Fibroblast of lung (primary cell): Measurements from ENCODE around the gene FAM24B. TPM values are rescaled to one million over a fixed set of nuclear protein-coding genes. Genes with fewer than 3 reads are reported as not detected.
A peak's percentile ranks its signal among the peaks of the same experiment; 100 is the strongest.
"Not testable (repeated sequence)": the region's sequence is repeated elsewhere in the genome, so short reads cannot be mapped to it uniquely, and the experiment has no call there.

Source experiments
- DNase-seq, 2 donors: peaks; one replicate each; pipeline versions ENCODE4 v3.0.0 to v3.0.0-alpha.2; 2010; ENCODE audit warnings: low read depth in 2 of 2
- H2AFZ ChIP-seq: 2 replicates; pipeline ENCODE4 v1.5.1; 2012; ENCODE audit warnings: low read length, control low read depth, inconsistent platforms
- H3K27ac ChIP-seq: 2 replicates; pipeline ENCODE4 v1.5.1; 2011; ENCODE audit warnings: low read length, control low read depth; ENCODE audit not compliant: insufficient read depth
- H3K27me3 ChIP-seq: 2 replicates; pipeline ENCODE4 v1.5.1; 2011; ENCODE audit warnings: mild to moderate bottlenecking, low read length; ENCODE audit not compliant: control insufficient read depth, insufficient read depth
- H3K36me3 ChIP-seq: 2 replicates; pipeline ENCODE4 v1.5.1; 2011; ENCODE audit warnings: low read length; ENCODE audit not compliant: control insufficient read depth, insufficient read depth
- H3K4me1 ChIP-seq: 2 replicates; pipeline ENCODE4 v1.5.1; 2011; ENCODE audit warnings: low read length; ENCODE audit not compliant: control insufficient read depth, insufficient read depth; ENCODE audit errors: extremely low read depth
- H3K4me2 ChIP-seq: 2 replicates; pipeline ENCODE4 v1.5.1; 2011; ENCODE audit warnings: low read length, control low read depth; ENCODE audit not compliant: insufficient read depth; ENCODE audit errors: extremely low read depth
- H3K4me3 ChIP-seq, 4 experiments: fragments of 200-600 bp in 1 of 4; sonication (generic) in 1 of 4; replicated peaks in 1 of 4; 2 replicates each; pipeline ENCODE4 v1.5.1; 2011 to 2016; ENCODE audit warnings: low read length in 4 of 4, low read depth in 3 of 4, mild to moderate bottlenecking in 3 of 4, control low read depth in 2 of 4, inconsistent platforms in 1 of 4, mixed read lengths in 1 of 4; ENCODE audit not compliant: insufficient read depth in 1 of 4; ENCODE audit errors: control extremely low read depth in 1 of 4
- H3K79me2 ChIP-seq: 2 replicates; pipeline ENCODE4 v1.5.1; 2012; ENCODE audit warnings: mild to moderate bottlenecking, low read length, inconsistent platforms; ENCODE audit not compliant: control insufficient read depth, insufficient read depth
- H3K9ac ChIP-seq: 2 replicates; pipeline ENCODE4 v1.5.1; 2011; ENCODE audit warnings: mild to moderate bottlenecking, low read length, control low read depth; ENCODE audit not compliant: insufficient read depth
- H3K9me3 ChIP-seq: 2 replicates; pipeline ENCODE4 v1.5.1; 2012; ENCODE audit warnings: low read depth, low read length; ENCODE audit not compliant: control insufficient read depth, insufficient read depth
- H4K20me1 ChIP-seq: 2 replicates; pipeline ENCODE4 v1.5.1; 2011; ENCODE audit warnings: low read length; ENCODE audit not compliant: control insufficient read depth, insufficient read depth; ENCODE audit errors: extremely low read depth
- EZH2 ChIP-seq: IDR thresholded peaks from 2 replicates; pipeline ENCODE4 v1.5.1; 2012; ENCODE audit warnings: low read length, control low read depth, mild to moderate bottlenecking; ENCODE audit errors: missing control alignments
- polyA plus RNA-seq, 2 donors: library from polyadenylated mRNA; depleted of rRNA in 1 of 2; stranded (reverse) in 1 of 2; unstranded in 1 of 2; fragments of >200 nt; gene quantifications; 2 replicates each; pipeline ENCODE4 v1.2.1, GENCODE V29; 2011 to 2012; ENCODE audit warnings: missing spikeins in 1 of 2
- total RNA-seq: library from RNA; depleted of rRNA; stranded (reverse); fragments of >200 nt; gene quantifications from 2 replicates; pipeline ENCODE4 v1.2.1, GENCODE V29; 2014
- TF ChIP-seq, protein P1 (sequence below), 2 donors: IDR thresholded peaks in 1 of 2; conservative IDR thresholded peaks in 1 of 2; 1 replicate in 1 of 2; 2 replicates in 1 of 2; pipeline ENCODE4 v1.5.1; 2011 to 2012; ENCODE audit warnings: low read length in 2 of 2, control low read depth in 1 of 2, inconsistent platforms in 1 of 2, low read depth in 1 of 2, mild to moderate bottlenecking in 1 of 2

Gene FAM24B
- total and polyA plus RNA-seq, 2 donors (not counting 1 experiment from before 2014, with no cell fraction given), result 3.9 to 6.8 TPM

DNA sequence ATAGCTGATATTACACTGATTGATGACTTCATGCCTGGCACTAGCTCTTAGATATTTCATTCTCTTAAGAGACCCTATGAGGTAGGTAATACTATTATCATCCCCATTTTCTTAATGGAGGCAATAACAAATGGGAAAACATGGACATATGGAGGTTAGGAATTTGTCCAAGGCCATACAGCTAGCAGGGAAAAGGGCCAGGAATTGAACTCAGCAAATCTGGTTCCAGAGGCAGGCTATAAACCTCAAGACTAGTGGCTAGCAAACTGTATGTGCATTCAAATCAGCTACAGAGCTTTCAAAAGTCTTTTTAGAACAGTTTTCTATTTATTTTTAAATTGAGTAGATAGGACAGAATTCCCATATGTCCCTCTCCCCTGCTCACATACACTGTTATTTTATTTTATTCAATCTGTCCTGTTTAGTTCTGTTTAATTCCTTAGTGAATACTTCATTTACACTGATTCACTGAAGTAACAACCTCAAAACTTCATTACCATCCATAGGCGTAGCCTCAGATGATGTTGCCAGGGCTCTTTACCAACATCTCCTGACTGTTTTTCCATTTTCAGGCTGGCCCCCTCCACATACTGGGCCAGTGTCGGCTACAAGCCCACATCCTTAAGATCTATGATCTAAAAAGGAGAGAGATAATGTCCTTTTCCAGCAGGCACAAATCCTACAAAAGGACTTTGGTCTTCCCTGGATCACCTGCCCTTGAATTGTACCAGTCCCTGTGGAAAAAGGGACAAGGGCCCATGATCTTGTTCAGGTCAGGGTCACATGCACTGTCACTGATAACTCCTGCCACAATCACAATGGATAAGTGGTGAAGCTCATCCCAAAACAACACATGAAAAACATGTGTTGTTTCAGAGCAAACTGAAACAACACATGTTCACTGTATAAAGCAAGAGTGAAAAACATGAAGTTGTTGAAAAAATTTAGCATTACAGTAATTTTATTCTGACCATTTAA, 15.9 kb downstream of the FAM24B start:
- Histone ChIP-seq H3K36me3 (no peaks in the 10 kb centered on the region), H3K4me2 (no peak overlapping the region), H4K20me1 (no peaks in the 10 kb centered on the region), H3K27ac (peak overlapping the region; percentile 5), H2AFZ (no peak overlapping the region), H3K27me3 (no peaks in the 10 kb centered on the region), H3K9ac (no peak overlapping the region), H3K79me2 (peaks cover 24% of the 10 kb centered on the region), H3K4me1 (peaks cover 13% of the 10 kb centered on the region), H3K9me3 (no peaks in the 10 kb centered on the region), H3K4me3 (no peak overlapping the region)
- no peak for DNase-seq
- TF ChIP-seq EZH2, result no peak
- TF ChIP-seq, protein P1, sequence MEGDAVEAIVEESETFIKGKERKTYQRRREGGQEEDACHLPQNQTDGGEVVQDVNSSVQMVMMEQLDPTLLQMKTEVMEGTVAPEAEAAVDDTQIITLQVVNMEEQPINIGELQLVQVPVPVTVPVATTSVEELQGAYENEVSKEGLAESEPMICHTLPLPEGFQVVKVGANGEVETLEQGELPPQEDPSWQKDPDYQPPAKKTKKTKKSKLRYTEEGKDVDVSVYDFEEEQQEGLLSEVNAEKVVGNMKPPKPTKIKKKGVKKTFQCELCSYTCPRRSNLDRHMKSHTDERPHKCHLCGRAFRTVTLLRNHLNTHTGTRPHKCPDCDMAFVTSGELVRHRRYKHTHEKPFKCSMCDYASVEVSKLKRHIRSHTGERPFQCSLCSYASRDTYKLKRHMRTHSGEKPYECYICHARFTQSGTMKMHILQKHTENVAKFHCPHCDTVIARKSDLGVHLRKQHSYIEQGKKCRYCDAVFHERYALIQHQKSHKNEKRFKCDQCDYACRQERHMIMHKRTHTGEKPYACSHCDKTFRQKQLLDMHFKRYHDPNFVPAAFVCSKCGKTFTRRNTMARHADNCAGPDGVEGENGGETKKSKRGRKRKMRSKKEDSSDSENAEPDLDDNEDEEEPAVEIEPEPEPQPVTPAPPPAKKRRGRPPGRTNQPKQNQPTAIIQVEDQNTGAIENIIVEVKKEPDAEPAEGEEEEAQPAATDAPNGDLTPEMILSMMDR (conservative IDR thresholded peaks at IDR 0.05 in 1 of 2, IDR thresholded peaks at IDR 0.05 in 1 of 2; ENCODE audit: low read depth in 1 of 2, low read length in 2 of 2), result no peak

DNA sequence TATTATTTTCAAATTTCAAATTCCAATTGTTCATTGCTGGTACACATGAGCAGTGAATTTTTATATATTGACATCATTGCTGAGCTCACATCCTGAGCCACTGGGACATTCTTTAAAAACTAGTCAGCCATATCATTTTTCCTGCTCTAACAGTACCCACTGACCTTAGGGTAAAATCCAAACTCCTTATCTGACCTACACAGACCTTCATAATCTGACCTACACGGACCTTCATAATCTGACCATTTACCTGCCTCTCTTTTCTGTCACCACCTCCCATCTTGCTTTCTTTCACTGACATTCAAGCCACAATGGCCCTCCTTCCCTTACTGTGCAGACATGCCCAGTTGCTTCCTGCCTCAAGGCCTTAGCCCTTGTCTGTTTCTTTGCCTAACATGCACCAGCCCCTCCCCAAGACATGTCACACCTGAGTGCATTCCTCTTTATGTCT, 17.6 kb downstream of the FAM24B start:
- H3K79me2 ChIP-seq, result peaks cover 29% of the 10 kb centered on the region
- H3K9me3 ChIP-seq, result no peaks in the 10 kb centered on the region
- H3K27me3 ChIP-seq, result no peaks in the 10 kb centered on the region
- no peak overlapping the region for H3K4me3 ChIP-seq
- peaks cover 19% of the 10 kb centered on the region for H3K4me1 ChIP-seq
- no peaks in the 10 kb centered on the region for H4K20me1 ChIP-seq
- no peaks in the 10 kb centered on the region for H3K36me3 ChIP-seq
- peak overlapping the region; percentile 23 for H3K4me2 ChIP-seq
- peak overlapping the region; percentile 31 for H2AFZ ChIP-seq
- peak; percentile 68 to 69 for DNase-seq
- H3K27ac ChIP-seq, result peak overlapping the region; percentile 86
- H3K9ac ChIP-seq, result no peak overlapping the region
- no peak for TF ChIP-seq EZH2
- TF ChIP-seq, protein P1 (conservative IDR thresholded peaks at IDR 0.05 in 1 of 2, IDR thresholded peaks at IDR 0.05 in 1 of 2; ENCODE audit: low read depth in 1 of 2, low read length in 2 of 2), result no peak

DNA sequence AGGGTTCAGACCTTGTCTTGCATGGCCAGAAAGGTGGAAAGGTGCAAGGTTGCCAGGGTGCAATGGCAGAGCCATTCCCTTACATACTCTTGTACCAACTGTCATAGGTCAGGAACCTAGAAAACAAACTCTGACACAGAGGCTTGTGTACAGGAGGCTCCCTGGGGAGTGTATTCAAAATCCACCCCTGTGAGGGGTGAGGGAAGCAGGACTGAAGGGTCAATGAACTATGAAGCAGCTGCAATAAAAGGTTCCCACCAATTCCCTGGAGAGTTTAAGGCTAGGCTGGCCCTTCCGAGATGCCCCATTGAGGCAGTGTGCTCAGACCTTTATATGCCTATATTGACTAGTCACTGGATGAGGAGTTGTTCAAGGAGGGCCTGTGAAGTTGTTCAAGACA, 19.9 kb downstream of the FAM24B start:
- TF ChIP-seq EZH2, result no peak
- TF ChIP-seq, protein P1 (conservative IDR thresholded peaks at IDR 0.05 in 1 of 2, IDR thresholded peaks at IDR 0.05 in 1 of 2; ENCODE audit: low read depth in 1 of 2, low read length in 2 of 2), result no peak
- Histone ChIP-seq H3K4me2 (no peak overlapping the region), H3K36me3 (no peaks in the 10 kb centered on the region), H3K27me3 (no peaks in the 10 kb centered on the region), H3K4me1 (peaks cover 25% of the 10 kb centered on the region), H3K9ac (no peak overlapping the region), H3K27ac (no peak overlapping the region), H3K79me2 (peaks cover 30% of the 10 kb centered on the region), H3K9me3 (no peaks in the 10 kb centered on the region), H2AFZ (no peak overlapping the region), H4K20me1 (no peaks in the 10 kb centered on the region), H3K4me3 (no peak overlapping the region)
- no peak for DNase-seq

DNA sequence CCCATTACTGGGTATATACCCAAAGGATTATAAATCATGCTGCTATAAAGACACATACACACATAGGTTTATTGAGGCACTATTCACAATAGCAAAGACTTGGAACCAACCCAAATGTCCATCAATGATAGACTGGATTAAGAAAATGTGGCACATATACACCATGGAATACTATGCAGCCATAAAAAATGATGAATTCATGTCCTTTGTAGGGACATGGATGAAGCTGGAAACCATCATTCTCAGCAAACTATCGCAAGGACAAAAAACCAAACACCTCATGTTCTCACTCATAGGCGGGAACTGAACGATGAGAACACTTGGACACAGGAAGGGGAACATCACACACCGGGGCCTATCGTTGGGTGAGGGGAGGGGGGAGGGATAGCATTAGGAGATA, 21.3 kb downstream of the FAM24B start:
- not testable (repeated sequence) for H3K27me3 ChIP-seq, H3K36me3 ChIP-seq, H3K4me2 ChIP-seq, H3K4me3 ChIP-seq, H3K9ac ChIP-seq, DNase-seq, H4K20me1 ChIP-seq, H3K27ac ChIP-seq, H3K9me3 ChIP-seq, H2AFZ ChIP-seq
- peaks cover 28% of the 10 kb centered on the region for H3K79me2 ChIP-seq
- H3K4me1 ChIP-seq, result peaks cover 33% of the 10 kb centered on the region
